ENCODE data around the gene RIMBP2. TPM values are rescaled to one million over a fixed set of nuclear protein-coding genes. Genes with fewer than 3 reads are reported as not detected.

Gene RIMBP2
- total RNA-seq, 4 donors from 2014 or later: 0.29 to 8.2 (median 5.6) TPM

- H3K4me1 ChIP-seq: no peaks in the 10 kb centered on the region
- DNase-seq: no peak
- intact Hi-C loops (cut with DNase I; ENCODE audit: low total_unique reads): no loop called here
- no peak overlapping the region for H3K27ac ChIP-seq
- H3K9me3 ChIP-seq: no peaks in the 10 kb centered on the region
- no peak overlapping the region for H3K4me3 ChIP-seq
- no peaks in the 10 kb centered on the region for H3K27me3 ChIP-seq
- TF ChIP-seq, protein P1, sequence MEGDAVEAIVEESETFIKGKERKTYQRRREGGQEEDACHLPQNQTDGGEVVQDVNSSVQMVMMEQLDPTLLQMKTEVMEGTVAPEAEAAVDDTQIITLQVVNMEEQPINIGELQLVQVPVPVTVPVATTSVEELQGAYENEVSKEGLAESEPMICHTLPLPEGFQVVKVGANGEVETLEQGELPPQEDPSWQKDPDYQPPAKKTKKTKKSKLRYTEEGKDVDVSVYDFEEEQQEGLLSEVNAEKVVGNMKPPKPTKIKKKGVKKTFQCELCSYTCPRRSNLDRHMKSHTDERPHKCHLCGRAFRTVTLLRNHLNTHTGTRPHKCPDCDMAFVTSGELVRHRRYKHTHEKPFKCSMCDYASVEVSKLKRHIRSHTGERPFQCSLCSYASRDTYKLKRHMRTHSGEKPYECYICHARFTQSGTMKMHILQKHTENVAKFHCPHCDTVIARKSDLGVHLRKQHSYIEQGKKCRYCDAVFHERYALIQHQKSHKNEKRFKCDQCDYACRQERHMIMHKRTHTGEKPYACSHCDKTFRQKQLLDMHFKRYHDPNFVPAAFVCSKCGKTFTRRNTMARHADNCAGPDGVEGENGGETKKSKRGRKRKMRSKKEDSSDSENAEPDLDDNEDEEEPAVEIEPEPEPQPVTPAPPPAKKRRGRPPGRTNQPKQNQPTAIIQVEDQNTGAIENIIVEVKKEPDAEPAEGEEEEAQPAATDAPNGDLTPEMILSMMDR (IDR thresholded peaks at IDR 0.05): no peak
- TF ChIP-seq POLR2A (IDR thresholded peaks at IDR 0.05): no peak
- no peaks in the 10 kb centered on the region for H3K36me3 ChIP-seq
Observed at GRCh38 chr12:130482448-130482847, 233.7 kb downstream of the RIMBP2 start.

- no peaks in the 10 kb centered on the region for H3K27me3 ChIP-seq
Observed at GRCh38 chr12:130481392-130481879, 234.7 kb downstream of the RIMBP2 start.

DNA sequence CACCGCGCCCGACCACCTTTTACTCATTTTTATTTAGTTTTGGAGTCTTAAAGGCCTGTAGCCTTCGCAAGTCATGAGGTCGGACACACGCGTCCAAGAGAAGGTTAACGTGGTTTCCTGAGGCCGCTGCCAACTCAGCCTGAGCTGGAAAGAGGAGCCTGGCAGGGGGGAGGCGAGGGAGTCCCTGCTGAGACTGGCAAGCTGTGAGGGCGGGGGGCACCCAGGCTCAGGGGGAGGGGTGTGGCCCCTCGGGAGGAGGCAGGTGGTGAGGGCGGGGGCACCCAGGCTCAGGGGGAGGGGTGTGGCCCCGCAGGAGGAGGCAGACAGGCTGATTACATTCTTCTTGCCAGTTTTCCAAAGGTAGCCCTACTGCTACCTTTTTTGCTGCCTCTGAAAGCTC, 235.2 kb downstream of the RIMBP2 start:
- TF ChIP-seq, protein P1 (IDR thresholded peaks at IDR 0.05): no peak
- no peak for TF ChIP-seq POLR2A (IDR thresholded peaks at IDR 0.05)
- no peaks in the 10 kb centered on the region for H3K4me1 ChIP-seq
- DNase-seq: no peak
- H3K9me3 ChIP-seq: no peaks in the 10 kb centered on the region
- H3K27me3 ChIP-seq: no peaks in the 10 kb centered on the region
- H3K27ac ChIP-seq: no peak overlapping the region
- no peaks in the 10 kb centered on the region for H3K36me3 ChIP-seq
- H3K4me3 ChIP-seq: no peak overlapping the region
- intact Hi-C loops (cut with DNase I; ENCODE audit: low total_unique reads): no loop called here

More at GRCh38 chr12:130481392-130481879, 234.7 kb downstream of the RIMBP2 start:
- intact Hi-C loops (cut with DNase I; ENCODE audit: low total_unique reads): no loop called here
- H3K9me3 ChIP-seq: no peaks in the 10 kb centered on the region
- no peak overlapping the region for H3K4me3 ChIP-seq
- H3K27ac ChIP-seq: no peak overlapping the region
- H3K4me1 ChIP-seq: no peaks in the 10 kb centered on the region
- DNase-seq: no peak
- no peak for TF ChIP-seq POLR2A (IDR thresholded peaks at IDR 0.05)
- TF ChIP-seq, protein P1 (IDR thresholded peaks at IDR 0.05): no peak
- no peaks in the 10 kb centered on the region for H3K36me3 ChIP-seq

- Histone ChIP-seq H3K4me3 (no peak overlapping the region), H3K4me1 (no peaks in the 10 kb centered on the region), H3K9me3 (no peaks in the 10 kb centered on the region), H3K27me3 (no peaks in the 10 kb centered on the region), H3K27ac (no peak overlapping the region), H3K36me3 (no peaks in the 10 kb centered on the region)
- intact Hi-C loops (cut with DNase I; ENCODE audit: low total_unique reads): no loop called here
- no peak for TF ChIP-seq POLR2A (IDR thresholded peaks at IDR 0.05)
- TF ChIP-seq, protein P1 (IDR thresholded peaks at IDR 0.05): no peak
- DNase-seq: no peak
Observed at GRCh38 chr12:130480231-130480630, 235.9 kb downstream of the RIMBP2 start.

DNA sequence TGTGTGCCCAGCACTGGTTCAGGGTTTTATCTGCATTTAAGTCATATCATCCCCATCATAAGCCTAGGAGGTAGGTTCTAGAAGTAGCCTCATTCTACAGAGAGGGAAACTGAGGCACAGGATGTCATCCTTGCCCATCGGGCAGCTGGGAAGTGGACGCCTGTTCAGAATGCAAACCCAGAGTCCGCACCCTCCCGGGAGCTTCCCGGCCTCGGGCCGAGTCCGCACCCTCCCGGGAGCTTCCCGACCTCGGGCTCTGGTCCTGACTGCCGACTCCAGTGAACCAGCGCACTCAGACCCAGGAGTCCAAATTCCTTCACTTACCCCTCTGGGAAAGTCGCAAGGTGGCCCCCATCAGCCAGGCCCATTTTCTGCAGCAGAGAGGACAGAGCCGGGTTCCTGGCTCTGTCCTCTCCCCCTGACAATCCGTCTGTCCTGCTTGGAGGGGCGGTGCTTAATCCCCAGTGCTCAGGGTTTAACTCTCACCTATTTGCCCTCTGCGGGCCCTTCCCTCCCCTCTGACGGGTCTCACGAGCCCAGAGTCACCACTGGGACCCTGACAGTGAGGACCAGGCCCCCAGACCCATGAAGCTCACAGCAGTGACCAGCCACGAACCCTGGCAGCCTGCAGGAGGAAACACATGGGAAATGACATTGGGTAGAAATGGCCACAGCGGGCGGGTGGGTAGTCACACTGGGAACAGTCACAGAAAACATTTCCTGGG, 236.5 kb downstream of the RIMBP2 start:
- Histone ChIP-seq H3K27ac (no peak overlapping the region), H3K4me1 (no peaks in the 10 kb centered on the region), H3K36me3 (no peaks in the 10 kb centered on the region), H3K4me3 (no peak overlapping the region), H3K9me3 (no peaks in the 10 kb centered on the region), H3K27me3 (no peaks in the 10 kb centered on the region)
- intact Hi-C loops (cut with DNase I; ENCODE audit: low total_unique reads): no loop called here
- TF ChIP-seq POLR2A (IDR thresholded peaks at IDR 0.05): no peak
- TF ChIP-seq, protein P1 (IDR thresholded peaks at IDR 0.05): no peak
- DNase-seq: no peak

All from uterus (tissue), 4 donors.